Activated gamma-delta T cell treated with anti-CD3 and anti-CD28 coated beads, Interleukin-2, amount 50 U/mL, for 16 hours (primary cell): ENCODE data around the gene KRTAP6-3.

Source experiments
- DNase-seq: peaks from one replicate; pipeline ENCODE4 v3.0.0-alpha.2; 2020; ENCODE audit warnings: low read depth

The KRTAP6-3 gene, protein sequence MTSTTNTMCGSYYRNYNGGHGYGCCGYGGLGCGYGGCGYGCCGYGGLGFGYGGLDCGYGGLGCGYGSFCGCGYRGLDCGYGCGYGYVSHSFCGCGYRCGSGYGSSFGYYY

DNA sequence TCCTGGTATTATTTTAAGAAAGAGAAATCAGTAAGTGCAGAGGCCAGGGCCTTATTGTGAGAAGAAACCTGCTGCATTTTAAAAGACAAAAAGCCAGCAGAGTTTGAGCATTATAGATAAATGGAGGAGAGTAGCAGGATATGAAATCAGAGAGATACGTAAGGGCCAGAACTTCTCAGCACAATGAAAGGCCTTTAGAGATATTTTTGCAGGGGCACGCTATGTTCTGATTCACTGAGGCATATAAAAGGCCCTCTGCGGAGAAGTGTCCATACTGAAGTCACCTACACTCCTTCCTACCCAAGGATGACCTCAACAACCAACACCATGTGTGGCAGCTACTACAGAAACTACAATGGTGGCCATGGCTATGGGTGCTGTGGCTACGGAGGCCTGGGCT is at the start of gene KRTAP6-3:
KRTAP6-3 (plus strand) TSS at position 301 of the 400 bp plus-strand sequence; CDS start at position 307, 6 bp downstream.
- DNase-seq = no peak

DNA sequence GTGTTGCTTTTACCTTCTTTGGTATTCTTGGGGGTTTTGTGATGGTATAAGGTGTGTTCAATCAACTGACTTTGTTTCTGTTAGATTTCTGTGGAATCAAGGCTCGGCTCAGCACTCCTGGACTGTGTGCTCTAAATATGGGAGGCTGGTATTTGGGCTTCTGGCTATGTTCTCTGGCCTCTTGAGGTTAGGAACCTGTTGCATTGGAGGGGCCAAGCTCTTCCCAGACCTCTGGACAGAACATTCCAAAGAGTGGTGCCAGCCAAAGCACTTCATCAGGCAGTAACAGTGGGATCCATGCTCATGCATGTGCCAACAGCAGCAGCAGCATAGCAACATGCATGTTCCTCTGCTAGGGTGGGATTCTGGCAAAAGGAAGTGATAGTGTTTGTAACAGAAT is 39.5 kb upstream of the KRTAP6-3 start:
- DNase-seq = no peak

DNA sequence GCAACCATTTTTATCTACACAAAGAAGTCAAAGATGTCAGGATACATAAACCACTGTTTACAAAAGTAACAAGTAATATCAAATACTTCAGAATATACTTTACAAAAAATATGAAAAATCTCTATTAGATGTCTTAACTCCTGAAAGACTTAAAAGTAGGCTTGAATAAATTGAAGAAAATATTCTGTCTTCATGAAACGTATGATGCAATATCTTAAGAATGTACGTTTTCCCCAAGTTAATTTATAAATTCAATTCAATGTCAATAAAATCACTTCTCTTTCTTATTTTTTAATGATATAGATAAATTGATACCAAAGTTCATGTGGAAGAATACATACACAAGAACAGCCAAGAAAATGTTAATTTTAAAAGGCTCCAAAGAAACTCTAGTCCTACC is 37.1 kb upstream of the KRTAP6-3 start:
- no peak for DNase-seq

DNA sequence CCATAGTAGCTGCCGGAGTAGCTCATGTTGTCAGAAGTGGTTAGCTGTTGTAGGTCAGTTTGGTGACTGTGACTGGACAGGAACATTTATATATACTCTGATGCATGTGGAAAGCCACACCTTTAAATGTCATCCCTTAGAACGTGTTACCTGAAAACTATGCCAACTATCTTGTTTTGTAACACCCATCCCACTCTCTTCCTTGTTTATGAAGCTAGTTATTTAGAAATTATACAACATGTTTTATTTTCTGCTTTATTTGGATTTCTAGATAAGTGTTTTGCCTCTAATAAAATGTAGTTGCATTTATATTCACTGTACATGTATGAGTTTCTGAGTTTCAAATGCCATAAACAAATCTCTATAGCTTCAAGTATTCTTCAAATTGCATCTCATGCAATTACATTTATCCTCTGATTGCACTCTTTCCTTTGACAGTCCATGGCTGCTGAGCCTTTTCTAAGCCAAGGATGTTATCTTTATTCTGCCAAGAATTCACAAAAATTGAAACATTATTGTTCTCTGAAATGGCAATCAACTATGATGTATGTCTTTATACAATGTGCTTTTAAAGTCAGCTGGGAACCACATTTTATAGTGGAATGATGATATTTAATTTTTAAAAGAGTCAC is 30.9 kb upstream of the KRTAP6-3 start, which contains the start of gene KRTAP19-7:
KRTAP19-7 (minus strand) TSS at position 51 of the 632 bp plus-strand sequence; CDS start at position 26, 25 bp downstream.
- DNase-seq = no peak

DNA sequence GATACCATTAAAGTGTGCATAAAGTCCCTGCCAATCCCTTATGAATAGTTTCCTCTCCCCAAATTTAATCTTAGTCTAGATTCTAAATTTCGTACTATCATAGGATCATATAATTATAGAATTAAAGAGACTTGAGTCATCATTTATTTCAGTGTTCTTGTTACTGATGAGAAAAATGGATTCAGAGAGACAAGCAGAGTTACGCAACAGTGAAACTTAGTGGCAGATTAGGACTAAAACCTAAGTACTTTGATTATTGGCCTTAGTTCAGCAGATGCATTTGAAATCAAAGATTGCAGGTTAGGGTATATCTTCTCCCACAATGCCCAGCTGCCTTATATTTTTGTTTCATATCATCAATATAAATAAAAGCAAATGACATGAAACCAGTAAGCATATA is 30.3 kb upstream of the KRTAP6-3 start:
- no peak for DNase-seq

DNA sequence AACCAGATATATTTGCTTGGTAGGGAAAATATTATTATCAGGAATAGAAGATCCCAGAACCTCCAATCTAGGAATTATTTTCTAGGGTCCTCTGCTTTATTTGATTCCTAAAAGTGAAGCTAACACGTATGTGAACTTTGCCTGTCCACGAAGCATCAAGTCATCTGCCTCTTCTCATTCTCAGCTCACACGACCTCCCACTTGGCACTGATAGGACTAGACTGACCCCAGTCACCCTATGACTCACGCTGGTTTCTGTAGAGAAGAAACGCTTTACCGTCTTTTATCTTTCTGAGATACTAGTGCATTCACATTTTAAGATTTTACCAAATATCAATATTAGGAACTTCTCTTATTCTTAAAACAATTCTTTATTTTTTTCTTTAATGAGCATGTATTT is 29.2 kb upstream of the KRTAP6-3 start:
- no peak for DNase-seq

DNA sequence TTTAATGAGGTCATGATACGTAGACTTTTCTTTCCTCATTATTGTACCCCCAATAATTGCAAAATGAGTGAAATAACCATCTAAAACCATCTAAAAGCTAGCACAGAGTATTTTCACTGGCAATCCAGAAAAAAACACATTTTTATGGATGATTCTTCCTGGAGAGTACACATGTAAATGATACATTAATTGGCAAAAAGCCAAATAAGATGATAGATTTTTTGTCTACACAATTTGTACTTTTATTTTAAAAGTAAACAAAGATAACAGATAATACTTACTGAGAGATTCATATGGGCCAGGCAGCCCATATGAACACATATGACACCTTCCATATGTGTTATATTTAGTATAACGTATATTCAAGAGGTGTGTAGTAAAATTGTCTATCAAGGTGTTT is 28.6 kb upstream of the KRTAP6-3 start:
- no peak for DNase-seq

DNA sequence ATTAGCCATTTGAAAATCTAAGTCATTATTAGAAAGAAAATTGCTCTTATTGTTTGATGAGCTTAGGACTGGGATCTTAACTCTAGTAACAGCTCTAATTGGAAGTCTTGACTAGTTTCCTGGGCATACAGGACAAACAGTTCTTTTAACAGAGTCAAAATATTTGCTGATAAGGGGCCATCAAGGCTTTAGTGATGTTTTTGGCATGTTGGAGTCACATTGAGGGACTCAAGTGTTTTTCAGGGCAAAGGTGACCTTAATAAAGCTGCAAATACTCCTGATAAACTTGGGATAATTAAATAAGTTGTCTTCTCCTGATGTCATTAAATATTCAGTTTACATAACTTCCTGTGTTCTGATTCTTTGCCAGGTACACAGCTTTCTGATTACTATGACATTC is 24.6 kb upstream of the KRTAP6-3 start:
- DNase-seq = no peak

DNA sequence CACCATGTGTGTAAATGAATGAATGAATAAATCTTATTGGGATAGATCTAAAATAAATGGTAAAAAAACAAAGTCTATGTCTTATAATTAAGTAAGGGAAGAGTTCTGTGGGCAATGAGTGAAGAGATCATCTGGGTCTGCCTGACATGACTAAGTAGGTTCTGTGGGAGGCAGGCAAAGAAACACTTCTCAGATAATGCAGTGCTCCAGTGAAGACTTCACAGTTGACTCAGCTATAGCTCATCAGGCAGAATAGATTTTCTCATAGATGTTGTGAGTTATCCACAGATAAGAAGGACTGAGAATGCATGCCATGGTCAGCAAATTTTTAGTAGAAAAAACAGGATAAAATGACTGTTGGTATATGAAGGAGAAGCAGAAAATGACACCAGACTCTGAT is 14.5 kb upstream of the KRTAP6-3 start:
- no peak for DNase-seq

DNA sequence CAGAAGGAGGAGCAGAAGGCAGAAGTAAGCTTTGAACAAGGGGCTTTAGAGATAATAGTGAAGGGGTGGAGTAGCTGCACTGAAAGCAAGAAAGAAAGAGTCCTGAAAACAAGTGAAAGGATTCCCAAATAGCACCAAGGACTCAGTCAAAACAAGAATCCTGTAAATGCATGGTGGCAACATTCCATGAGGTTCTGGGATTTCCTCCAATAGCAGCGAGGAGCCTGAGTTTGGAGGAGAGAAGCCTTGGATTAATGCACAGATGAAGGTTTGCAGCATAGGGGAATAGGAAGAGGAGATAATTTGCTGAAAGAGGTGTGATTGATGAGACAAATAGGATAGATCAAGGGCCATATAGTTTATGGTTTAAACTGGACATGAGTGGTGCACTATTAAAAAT is 12.9 kb upstream of the KRTAP6-3 start:
- DNase-seq = no peak

DNA sequence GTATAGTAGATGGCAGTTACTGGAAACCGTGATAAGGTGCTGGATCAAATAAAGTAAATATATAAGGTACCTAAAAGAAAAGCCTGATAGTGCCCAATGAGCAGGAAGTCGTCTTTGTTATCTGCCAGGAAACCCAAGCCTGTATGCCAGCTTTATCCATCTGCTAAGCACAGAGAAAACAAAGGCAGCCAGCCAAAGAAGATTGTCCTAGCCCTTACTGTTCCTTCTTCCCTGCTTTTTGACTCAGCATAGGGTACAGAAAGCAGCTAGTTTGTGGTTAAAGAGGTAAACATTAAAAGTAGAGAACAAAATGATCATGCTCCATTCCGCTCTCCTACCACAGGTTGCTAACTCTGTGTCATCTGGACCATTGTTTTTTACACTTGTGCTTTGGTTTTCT is 12.1 kb upstream of the KRTAP6-3 start:
- DNase-seq = no peak

DNA sequence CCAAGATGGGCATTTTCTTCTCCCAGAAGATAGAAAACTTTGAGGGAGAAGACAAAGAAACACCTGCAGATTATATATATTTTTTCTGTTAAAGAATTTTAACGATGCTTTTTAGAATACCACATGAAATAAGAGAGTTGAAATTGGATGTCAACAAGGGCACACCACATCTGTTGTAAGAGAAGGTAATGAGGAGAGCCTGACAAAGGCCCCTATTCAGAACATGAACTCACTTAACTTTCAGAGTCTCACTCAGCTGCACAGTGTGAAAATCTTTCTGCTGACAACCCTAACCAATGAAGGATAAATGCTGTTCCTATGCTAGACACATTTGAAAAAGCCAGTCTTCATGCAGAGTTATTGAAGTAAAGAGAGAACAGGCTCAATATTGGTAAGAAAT is 9.4 kb upstream of the KRTAP6-3 start:
- DNase-seq = no peak

DNA sequence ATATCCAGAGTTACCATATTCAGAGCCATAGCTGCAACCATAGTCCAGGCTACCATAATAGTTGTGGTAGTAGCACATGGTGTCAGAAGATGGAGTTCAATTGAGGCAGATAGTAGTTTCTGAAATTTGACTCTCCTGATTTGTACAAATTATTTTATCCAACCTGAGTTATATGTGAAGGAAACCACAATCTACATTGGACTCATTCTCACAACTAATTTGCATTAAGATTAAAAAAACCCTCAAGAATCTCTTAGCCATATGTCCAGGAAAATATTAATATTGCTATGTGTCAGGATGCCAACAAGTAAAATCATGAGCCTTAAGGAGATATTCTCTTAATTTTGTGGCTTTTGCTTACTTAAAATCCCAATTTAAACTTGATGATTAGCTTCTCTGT is 1.9 kb upstream of the KRTAP6-3 start, which contains the start of gene KRTAP22-2:
KRTAP22-2 (minus strand) TSS at position 101 of the 400 bp plus-strand sequence.
- no peak for DNase-seq

DNA sequence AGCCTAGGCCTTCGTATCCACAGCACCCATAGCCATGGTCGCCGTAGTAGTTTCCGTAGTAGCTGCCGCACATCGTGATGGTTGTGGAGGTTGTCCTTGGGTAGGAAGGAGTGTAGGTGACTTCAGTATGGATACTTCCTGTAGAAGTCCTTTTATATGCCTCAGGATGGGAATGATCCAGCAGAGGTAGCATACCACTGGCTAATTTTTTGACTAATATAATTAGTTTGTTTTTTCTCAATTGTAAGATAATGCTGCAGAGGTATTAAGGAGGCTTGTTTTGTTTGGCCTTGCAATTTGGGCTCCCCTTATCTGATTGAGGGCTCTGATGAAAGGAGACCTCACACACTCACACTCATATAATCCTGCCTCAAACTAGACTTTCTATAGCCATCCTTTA is 6.6 kb downstream of the KRTAP6-3 start, which contains the start of gene KRTAP6-2:
KRTAP6-2 (minus strand) TSS at position 101 of the 400 bp plus-strand sequence; CDS start at position 73, 28 bp downstream.
- DNase-seq = no peak

DNA sequence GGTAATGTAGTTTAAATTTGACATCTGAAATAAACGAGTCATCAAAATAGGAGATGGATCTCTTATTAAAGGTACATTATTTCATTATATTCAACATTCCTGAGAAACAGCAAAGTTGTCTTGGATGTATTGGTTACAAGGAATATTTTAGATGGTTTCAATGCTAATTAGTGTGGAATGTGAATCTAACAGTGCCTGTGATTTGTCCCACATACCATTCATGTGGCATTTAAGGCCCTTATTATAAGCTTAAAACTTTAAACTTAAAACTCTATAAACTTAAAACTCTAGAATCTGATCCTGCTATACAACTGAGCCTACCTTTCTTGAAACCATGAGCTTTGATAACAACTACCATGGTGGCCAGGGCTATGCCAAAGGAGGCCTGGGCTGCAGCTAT is 8.5 kb downstream of the KRTAP6-3 start, which contains the start of gene KRTAP22-1:
KRTAP22-1 (plus strand) TSS at position 301 of the 400 bp plus-strand sequence.
- DNase-seq = no peak

DNA sequence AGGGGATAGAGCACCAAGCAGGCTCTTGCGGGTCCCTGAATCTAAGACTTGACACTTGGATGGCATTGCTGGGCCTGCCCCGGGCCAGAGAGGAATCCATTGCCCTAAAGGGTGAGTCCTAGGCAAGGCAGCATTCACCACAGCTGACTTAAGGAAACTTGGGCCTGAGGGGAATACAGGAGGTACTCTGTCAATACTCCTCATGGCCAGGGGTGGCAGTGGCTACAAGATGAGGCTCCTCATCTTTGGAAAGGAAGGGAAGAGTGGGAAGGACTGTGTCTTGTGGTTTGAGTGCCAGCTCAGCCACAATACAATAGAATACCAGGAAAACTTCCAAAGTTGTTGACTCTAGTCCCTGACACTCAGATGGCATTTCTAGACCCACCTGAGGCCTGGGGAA is 13.7 kb downstream of the KRTAP6-3 start:
- no peak for DNase-seq

DNA sequence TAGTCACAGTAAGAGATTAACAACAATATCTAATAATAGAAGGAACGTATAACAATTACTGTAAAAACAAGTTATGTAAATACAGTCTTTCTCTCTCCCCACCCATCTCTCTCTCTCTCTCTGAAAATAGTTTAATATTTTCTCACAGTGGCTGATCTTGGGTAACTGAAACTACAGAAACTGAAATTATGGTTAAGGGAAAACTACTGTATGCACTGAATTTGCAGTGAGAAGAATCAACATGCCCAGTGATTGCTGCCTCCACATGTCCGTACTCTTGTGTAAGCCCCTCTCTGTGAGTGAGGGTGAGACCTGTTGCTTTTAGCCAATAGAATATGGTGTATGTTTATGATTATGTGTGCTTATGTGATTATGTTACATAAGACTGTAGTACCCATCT is 19.9 kb downstream of the KRTAP6-3 start:
- DNase-seq = no peak

DNA sequence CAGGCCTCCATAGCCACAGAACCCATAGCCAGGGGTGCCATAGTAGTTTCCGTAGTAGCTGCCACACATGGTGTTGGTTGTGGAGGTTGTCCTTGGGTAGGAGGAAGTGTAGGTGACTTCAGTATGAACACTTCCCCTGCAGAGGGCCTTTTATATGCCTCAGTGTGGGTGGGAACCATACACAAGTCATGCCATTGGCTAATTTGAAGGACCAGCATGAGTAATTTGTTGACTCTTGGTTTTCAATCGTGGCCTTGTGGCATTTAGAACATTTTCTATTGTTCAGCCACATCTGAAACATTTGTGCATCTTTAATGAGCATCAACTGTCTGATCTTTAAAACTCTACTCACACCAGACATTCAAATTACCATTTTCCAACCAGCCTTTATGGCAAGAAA is 21.6 kb downstream of the KRTAP6-3 start, which contains the start of gene KRTAP6-1:
KRTAP6-1 (minus strand) TSS at position 95 of the 400 bp plus-strand sequence; CDS start at position 69, 26 bp downstream.
- no peak for DNase-seq

DNA sequence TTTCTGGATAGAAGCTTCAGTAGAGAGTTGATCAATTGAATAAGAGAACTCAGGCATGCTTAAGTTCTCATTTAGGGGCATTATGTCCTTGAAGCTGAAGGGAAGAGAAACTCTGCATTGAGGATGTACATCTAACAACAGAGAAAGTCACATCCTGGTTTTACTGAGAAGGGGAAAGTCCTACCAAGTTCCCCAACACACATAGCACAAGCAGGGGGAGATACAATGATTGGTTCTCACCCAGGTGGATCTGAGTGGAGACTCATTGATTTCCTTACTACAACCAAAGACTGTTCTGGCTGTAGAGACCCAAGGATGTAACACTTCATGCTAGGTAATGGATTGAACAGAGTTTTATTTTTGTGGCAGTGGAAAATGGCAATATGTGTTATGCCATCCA is 23.0 kb downstream of the KRTAP6-3 start:
- DNase-seq = no peak

DNA sequence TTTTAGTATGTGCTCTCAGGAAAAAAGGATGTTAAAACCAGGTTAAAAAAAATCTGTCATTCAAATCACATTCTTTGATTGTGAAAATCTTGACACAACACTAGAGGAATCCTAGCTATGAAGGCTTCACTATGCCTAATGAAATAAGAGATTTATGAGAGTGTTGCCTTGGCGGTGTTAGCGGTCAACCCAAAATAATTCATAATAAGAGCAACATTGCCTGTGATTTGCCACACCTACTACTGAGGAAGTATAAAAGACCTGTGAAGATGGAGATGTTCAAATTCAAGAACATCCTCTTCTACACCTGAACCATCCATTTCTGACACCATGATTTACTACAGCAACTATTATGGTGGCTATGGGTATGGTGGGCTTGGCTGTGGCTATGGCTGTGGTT is 23.9 kb downstream of the KRTAP6-3 start, which contains the start of gene KRTAP20-1:
KRTAP20-1 (plus strand) TSS at position 301 of the 400 bp plus-strand sequence; CDS start at position 331, 30 bp downstream.
- no peak for DNase-seq

DNA sequence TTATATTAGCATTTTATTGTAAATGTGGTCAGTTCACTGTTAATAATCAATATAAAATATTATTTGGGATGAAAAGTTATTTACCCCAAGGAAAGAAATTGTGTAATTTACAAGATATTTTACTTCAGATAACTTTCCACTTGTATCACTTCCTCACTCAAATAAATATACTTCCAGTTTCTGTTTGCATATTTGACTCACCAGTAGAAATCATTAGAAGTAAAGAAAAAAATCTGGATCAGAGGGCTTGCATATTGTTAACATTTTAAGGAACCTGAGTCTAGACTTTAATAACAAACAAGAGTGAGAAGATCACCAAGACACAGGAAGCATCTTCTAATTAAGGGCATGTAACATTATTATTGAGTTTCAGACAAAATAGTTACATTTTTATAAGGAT is 27.8 kb downstream of the KRTAP6-3 start:
- DNase-seq = no peak

DNA sequence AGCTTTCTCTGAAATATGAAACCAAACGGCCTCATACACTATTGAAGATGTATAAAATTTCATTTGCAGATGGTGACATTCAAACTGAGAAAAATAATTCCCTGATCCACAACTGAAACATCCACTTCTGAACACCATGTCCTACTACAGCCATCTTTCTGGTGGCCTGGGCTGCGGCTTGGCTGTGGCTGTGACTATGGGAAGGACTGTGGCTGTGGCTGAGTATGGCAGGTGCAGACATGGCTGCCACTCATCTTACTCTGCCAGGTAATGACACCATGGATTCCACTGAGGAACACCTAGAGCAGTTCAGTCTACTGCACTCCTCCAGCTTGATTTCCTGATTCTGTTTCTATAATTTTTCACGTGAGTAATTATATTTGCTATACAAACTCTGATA is 28.3 kb downstream of the KRTAP6-3 start, which contains the start of gene KRTAP20-4:
KRTAP20-4 (plus strand) TSS at position 106 of the 400 bp plus-strand sequence.
- no peak for DNase-seq

DNA sequence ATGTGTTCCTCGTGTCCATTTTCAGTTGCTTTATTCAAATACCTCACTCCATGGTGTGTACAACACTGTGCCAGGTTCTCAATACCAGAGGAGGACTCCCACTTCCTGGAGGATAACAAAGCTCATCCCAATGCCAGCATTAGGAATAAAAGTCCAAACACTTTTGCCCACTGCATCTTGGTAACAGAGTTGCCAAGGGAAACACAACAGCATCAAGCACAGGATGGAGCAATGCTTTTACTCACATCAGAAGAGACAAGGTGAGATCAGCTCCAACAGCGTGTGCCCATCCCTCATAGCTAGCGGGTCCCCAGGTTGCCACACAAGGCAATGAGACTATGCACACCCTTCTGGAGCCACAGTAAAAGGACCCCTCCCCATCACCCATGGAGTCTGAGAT is 31.1 kb downstream of the KRTAP6-3 start:
- no peak for DNase-seq
